CD4-positive, alpha-beta T cell treated with Interleukin-15 for 1 hour (primary cell): Measurements from ENCODE around the gene CCDC14.
A peak's percentile ranks its signal among the peaks of the same experiment; 100 is the strongest.
"Not testable (repeated sequence)": the region's sequence is repeated elsewhere in the genome, so short reads cannot be mapped to it uniquely, and the experiment has no call there.

ENCODE experiments used
- DNase-seq: peaks from one replicate; pipeline ENCODE4 v3.0.0-alpha.2; 2020

CCDC14 gene

GRCh38 chr3:123890991-123891390 lies 70.0 kb downstream of the CCDC14 start:
- not testable (repeated sequence) for DNase-seq

GRCh38 chr3:123890162-123890561 lies 70.9 kb downstream of the CCDC14 start:
- not testable (repeated sequence) for DNase-seq

GRCh38 chr3:123884993-123885392 lies 76.0 kb downstream of the CCDC14 start:
- no peak for DNase-seq

GRCh38 chr3:123884203-123884831 lies 76.7 kb downstream of the CCDC14 start, which contains the start of gene MYLK:
Gene MYLK, minus strand, starts transcription at chr3:123884332. Its CDS starts 90,491 bp downstream, at chr3:123793841.
- peak; percentile 46 for DNase-seq

GRCh38 chr3:123883701-123884202 lies 77.3 kb downstream of the CCDC14 start:
- no peak for DNase-seq

GRCh38 chr3:123883111-123883510 lies 77.9 kb downstream of the CCDC14 start:
- DNase-seq = no peak

GRCh38 chr3:123881771-123882170 lies 79.3 kb downstream of the CCDC14 start:
- no peak for DNase-seq

GRCh38 chr3:123880998-123881561 lies 79.9 kb downstream of the CCDC14 start:
- DNase-seq = no peak

- no peak for DNase-seq
These were observed 82.2 kb downstream of the CCDC14 start for GRCh38 chr3:123878807-123879206.

GRCh38 chr3:123877965-123878364 lies 83.1 kb downstream of the CCDC14 start:
- DNase-seq = no peak

GRCh38 chr3:123877466-123877865 lies 83.6 kb downstream of the CCDC14 start:
- no peak for DNase-seq

- no peak for DNase-seq
These were observed 84.2 kb downstream of the CCDC14 start for GRCh38 chr3:123876858-123877257.

- DNase-seq = no peak
These were observed 88.4 kb downstream of the CCDC14 start for GRCh38 chr3:123872621-123873020.

- DNase-seq = no peak
These were observed 89.1 kb downstream of the CCDC14 start for GRCh38 chr3:123871946-123872345.

- DNase-seq = no peak
These were observed 91.0 kb downstream of the CCDC14 start for GRCh38 chr3:123870033-123870432.

- no peak for DNase-seq
These were observed 91.9 kb downstream of the CCDC14 start for GRCh38 chr3:123869165-123869564.

GRCh38 chr3:123864706-123865105 lies 96.3 kb downstream of the CCDC14 start:
- no peak for DNase-seq
